ENCODE data around the gene DLG5. TPM values are rescaled to one million over a fixed set of nuclear protein-coding genes. Genes with fewer than 3 reads are reported as not detected.

The DLG5 gene
- total RNA-seq, 1 experiment from 2014 or later = 31.7 TPM

DNA sequence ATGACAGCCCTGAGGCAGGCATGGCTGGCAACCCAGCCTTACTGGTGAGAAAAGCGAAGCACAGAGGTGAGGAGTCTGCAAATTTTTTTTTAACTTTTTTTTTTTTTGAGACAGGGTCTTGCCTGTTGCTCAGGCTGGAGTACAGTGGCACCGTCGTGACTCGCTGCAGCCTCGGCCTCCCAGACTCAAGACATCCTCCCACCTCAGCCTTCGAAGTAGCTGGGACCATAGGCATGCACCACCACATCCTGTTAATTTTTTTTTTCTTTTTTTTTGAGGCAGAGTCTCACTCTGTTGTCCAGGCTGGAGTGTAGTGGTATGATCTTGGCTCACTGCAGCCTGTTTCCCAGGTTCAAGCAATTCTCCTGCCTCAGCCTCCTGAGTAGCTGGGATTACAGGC is 35.1 kb upstream of the DLG5 start:
- no peak for DNase-seq
- Histone ChIP-seq H3K4me3 (ENCODE audit: insufficient read depth, low read depth, low read length) (no peak overlapping the region), H3K36me3 (replicated peaks; ENCODE audit: control insufficient read depth, insufficient read depth, low read length) (no peaks in the 10 kb centered on the region), H3K27me3 (ENCODE audit: control insufficient read depth, insufficient read depth, low read length) (no peaks in the 10 kb centered on the region)

DNA sequence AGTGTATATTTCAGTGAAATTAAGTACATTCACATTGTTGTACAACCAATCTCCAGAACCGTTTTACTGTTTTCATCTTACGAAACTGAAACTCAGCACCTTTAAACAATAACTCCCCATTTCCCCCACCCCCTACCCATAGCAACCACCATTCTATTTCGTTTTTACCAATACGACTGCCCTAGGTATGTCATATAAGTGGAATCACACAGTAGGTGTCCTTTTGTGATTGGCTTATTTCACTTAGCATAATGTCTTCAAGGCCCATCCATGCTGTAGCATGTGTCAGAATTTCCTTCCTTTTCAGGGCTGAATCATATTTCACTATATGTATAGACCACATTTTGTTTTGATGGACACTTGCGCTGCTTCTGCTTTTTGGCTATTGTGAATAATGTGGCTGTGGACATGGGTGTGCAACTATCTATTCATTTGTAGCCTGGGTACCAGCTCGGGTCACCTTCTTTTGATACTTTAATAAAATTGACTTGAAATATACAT is 34.3 kb upstream of the DLG5 start:
- H3K36me3 ChIP-seq (replicated peaks; ENCODE audit: control insufficient read depth, insufficient read depth, low read length) = no peaks in the 10 kb centered on the region
- H3K27me3 ChIP-seq (ENCODE audit: control insufficient read depth, insufficient read depth, low read length) = no peaks in the 10 kb centered on the region
- DNase-seq = no peak
- no peak overlapping the region for H3K4me3 ChIP-seq (ENCODE audit: insufficient read depth, low read depth, low read length)

DNA sequence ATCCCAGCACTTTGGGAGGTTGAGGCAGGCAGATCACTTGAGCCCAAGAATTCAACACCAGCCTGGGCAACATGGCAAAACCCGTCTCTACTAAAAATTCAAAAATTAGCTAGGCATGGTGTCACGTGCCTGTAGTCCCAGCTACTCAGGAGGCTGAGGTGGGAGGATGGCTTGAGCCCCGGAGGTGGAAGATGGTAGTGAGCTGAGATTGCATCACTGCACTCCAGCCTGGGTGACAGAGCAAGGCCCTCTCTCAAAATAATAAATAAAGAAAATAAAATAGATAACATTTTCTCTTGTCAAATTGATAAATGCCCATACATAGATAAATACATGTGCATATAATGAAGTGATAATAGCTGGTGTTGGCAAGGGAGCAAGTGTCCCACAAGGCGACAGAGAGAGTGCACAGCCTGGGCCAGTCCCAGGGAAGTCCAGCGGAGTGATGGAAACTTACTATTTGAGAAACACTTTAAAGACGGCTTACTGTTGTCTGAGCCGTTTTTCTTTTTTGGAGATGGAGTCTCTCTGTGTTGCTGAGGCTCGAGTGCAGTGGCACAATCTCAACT is 33.4 kb upstream of the DLG5 start:
- Histone ChIP-seq H3K4me3 (ENCODE audit: insufficient read depth, low read depth, low read length) (no peak overlapping the region), H3K36me3 (replicated peaks; ENCODE audit: control insufficient read depth, insufficient read depth, low read length) (no peaks in the 10 kb centered on the region), H3K27me3 (ENCODE audit: control insufficient read depth, insufficient read depth, low read length) (no peaks in the 10 kb centered on the region)
- no peak for DNase-seq

DNA sequence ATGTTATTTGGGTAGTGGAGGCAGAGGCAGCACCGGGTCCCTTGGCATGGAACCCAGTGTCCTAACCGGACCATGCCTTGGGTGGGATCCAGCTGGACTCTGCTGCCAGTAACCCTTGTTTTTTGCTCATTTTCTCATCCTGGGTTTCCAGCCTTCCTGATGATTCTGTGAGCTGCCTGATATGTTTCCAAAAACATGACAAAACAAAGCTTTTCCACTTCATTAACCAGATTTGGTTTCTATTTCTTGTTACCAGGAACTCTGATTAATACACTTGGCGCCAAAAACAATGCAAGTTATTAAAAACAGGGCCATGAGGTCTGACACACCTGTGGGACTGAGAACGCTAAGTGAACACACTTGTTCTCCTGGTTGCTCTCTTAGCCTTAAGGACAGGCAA is 32.8 kb upstream of the DLG5 start:
- no peak for DNase-seq
- no peaks in the 10 kb centered on the region for H3K36me3 ChIP-seq (replicated peaks; ENCODE audit: control insufficient read depth, insufficient read depth, low read length)
- H3K27me3 ChIP-seq (ENCODE audit: control insufficient read depth, insufficient read depth, low read length) = no peaks in the 10 kb centered on the region
- no peak overlapping the region for H3K4me3 ChIP-seq (ENCODE audit: insufficient read depth, low read depth, low read length)

DNA sequence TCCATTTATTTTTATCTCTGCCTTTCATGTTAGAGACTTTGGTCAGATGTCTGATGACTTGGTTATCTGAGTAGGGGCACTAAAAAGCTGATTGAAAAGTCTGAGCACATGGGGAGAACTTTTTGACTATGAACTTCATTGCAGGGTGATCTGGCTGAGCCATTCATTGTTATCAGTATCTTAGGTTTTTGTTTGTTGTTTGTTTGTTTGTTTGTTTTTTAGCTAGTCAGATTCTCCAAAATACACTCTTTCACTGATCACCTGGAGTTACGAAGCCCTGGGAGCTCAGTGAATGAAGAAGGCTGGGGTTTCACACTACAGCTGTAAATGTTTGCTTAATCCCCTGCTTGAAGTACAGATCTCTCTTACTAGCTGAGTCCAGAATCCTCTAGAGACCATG is 28.6 kb upstream of the DLG5 start:
- no peak overlapping the region for H3K4me3 ChIP-seq (ENCODE audit: insufficient read depth, low read depth, low read length)
- H3K27me3 ChIP-seq (ENCODE audit: control insufficient read depth, insufficient read depth, low read length) = no peaks in the 10 kb centered on the region
- no peaks in the 10 kb centered on the region for H3K36me3 ChIP-seq (replicated peaks; ENCODE audit: control insufficient read depth, insufficient read depth, low read length)
- no peak for DNase-seq

DNA sequence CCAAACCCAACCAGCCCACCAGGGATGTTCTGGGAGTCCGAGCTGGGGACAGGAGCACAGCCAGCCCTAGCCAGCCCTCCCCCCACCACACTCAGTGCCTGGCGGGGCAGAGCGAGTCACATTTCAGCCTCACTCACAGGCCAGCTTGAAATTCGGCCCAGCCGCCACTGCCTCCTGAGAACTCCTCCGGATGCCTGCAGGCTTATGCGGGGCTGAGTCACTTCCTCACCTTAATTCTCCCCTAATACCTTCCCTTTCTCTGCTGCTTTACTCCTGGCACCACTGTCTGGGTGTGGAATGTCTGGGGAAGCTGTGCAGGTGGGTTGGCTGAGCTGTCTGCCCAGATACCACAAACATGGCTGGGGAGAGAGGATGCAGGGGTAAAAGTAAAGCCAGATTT is 22.6 kb upstream of the DLG5 start:
- peak; percentile 79 for DNase-seq

DNA sequence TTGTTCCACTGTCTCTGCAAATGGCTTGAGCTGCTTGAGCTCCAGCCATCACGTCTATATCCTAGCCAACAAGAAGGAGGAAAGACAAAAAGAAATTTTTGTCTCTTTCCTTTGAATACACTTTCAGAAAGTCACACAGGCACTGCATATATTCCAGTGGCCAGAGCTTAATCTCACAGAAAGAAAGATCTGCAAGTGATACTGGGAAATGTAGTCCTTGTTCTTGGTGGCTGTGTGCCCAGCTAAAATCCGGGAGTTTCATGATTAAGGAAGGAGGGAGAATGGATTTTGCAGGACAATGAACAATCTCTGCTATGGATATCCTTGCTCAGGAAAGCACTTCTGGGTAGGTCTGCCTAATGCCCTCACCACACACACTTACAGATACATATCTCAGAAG is 19.5 kb upstream of the DLG5 start:
- Histone ChIP-seq H3K4me3 (ENCODE audit: insufficient read depth, low read depth, low read length) (no peak overlapping the region), H3K36me3 (replicated peaks; ENCODE audit: control insufficient read depth, insufficient read depth, low read length) (no peaks in the 10 kb centered on the region), H3K27me3 (ENCODE audit: control insufficient read depth, insufficient read depth, low read length) (no peaks in the 10 kb centered on the region)
- no peak for DNase-seq

More for the DNA sequence above, 22.6 kb upstream of the DLG5 start:
- Histone ChIP-seq H3K27me3 (ENCODE audit: control insufficient read depth, insufficient read depth, low read length) (no peaks in the 10 kb centered on the region), H3K36me3 (replicated peaks; ENCODE audit: control insufficient read depth, insufficient read depth, low read length) (no peaks in the 10 kb centered on the region), H3K4me3 (ENCODE audit: insufficient read depth, low read depth, low read length) (no peak overlapping the region)

DNA sequence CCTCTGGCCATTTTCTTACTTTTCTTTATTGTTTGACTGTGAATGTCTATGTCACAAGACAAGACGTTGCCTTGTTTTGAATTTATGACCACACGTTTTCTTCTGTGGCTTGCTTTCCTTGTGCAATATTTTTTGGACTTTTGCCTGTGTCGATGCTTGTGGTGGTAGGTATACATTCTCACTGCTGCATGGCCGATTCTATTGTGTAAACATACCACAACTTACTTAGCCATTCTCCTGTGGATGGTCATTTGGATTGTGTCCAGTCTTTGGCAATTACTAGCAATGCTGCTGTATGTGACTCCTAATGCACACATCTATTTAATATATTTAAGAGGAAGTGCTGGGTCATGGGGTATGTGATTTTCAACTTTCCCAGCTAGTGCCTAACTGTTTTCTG is 18.0 kb upstream of the DLG5 start:
- DNase-seq = no peak
- no peaks in the 10 kb centered on the region for H3K27me3 ChIP-seq (ENCODE audit: control insufficient read depth, insufficient read depth, low read length)
- no peaks in the 10 kb centered on the region for H3K36me3 ChIP-seq (replicated peaks; ENCODE audit: control insufficient read depth, insufficient read depth, low read length)
- no peak overlapping the region for H3K4me3 ChIP-seq (ENCODE audit: insufficient read depth, low read depth, low read length)

DNA sequence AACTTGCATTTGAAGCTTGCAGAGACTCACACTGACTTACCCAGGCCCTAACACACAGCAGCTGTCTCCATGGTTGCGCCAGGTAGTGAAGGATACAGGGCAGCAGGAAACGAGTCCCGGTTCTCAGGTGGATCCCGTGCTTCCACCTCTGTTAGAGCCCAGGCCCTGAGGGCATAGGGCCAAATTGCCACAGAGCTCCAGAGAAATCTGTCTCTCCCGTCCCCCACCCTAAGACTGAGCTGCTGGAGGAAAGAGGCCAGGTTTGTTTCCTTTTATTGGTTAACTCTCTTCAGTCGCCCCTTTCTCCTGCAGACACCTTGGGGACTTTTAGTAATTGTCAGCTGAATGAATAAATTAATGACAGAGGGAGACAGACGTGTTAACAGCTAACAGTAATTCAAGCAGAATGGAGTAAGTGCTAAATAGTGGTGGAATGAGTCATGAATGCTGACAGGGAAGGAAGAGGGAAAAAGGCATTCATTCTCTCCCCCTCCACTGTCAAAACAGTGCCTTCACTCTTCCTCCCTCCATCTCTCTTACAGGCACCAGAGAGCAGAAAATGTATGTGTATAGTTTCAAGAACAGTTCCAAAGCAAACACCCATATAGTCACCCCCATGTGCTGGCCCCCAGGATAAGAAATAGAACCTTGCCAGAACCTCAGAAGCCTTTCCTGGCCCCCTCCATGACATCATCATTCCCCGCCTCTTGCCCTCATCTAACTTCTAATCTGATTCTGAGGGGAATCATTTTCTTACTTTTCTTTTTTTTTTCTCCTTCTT is 16.8 kb upstream of the DLG5 start:
- no peaks in the 10 kb centered on the region for H3K27me3 ChIP-seq (ENCODE audit: control insufficient read depth, insufficient read depth, low read length)
- no peak for DNase-seq
- H3K36me3 ChIP-seq (replicated peaks; ENCODE audit: control insufficient read depth, insufficient read depth, low read length) = no peaks in the 10 kb centered on the region
- no peak overlapping the region for H3K4me3 ChIP-seq (ENCODE audit: insufficient read depth, low read depth, low read length)

DNA sequence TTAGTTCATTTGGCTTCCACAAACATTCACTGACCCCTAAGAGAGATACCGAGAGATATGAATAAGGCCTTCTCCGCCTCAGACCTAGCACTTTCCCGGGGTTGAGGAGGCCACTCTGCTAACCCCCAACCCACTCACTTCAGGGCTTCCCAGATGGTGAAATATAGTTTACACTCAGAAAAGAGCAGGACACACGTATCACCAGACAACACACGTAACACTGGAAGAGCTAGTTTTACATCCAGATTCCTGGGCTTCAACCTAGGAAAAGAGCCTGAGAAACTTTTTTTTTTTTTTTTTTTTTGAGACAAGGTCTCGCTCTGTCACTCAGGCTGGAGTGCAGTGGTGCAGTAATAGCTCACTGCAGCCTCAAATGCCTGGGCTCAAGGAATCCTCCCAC is 15.2 kb upstream of the DLG5 start:
- Histone ChIP-seq H3K27me3 (ENCODE audit: control insufficient read depth, insufficient read depth, low read length) (no peaks in the 10 kb centered on the region), H3K4me3 (ENCODE audit: insufficient read depth, low read depth, low read length) (no peak overlapping the region), H3K36me3 (replicated peaks; ENCODE audit: control insufficient read depth, insufficient read depth, low read length) (no peaks in the 10 kb centered on the region)
- DNase-seq = no peak

DNA sequence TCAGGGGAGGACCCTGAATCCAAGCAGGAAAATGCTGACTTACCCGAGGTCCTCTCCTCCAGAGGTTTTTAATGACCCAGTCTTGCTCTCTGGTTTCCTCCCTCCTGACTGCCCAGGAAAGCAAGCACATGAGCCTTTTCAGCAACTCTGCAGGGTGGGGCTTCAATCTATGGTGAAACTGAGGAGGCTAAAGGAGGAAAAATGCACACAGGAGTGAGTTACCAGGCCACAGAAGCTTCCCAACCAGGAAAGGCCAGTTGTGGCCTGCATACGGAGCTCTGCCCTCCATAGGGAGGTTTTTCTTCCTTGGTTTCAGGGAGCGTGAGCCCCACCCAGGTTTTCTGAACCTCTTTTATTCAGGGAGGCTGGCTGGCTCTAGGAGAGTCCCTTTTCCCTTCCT is 14.1 kb upstream of the DLG5 start:
- no peaks in the 10 kb centered on the region for H3K27me3 ChIP-seq (ENCODE audit: control insufficient read depth, insufficient read depth, low read length)
- no peak for DNase-seq
- H3K4me3 ChIP-seq (ENCODE audit: insufficient read depth, low read depth, low read length) = no peak overlapping the region
- H3K36me3 ChIP-seq (replicated peaks; ENCODE audit: control insufficient read depth, insufficient read depth, low read length) = no peaks in the 10 kb centered on the region

DNA sequence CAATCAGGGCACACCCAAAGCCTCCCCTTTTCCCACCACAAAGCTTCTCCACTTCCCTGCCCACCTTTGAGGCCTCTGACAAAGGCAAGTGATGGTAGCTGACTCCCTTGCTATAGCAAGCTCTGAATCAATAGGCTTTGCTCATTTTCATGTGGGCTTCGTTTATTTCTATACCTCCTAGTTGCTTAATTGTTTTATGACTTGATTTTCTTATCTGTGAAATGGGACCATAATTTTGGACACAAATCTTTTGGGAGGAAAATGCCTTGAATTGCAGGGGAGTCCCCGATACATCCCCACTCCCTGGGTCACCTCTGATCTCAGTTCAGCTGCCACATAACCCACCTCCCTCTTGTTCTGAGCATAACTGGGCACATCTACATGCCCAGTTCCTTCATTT is 13.7 kb upstream of the DLG5 start:
- DNase-seq = no peak
- no peaks in the 10 kb centered on the region for H3K36me3 ChIP-seq (replicated peaks; ENCODE audit: control insufficient read depth, insufficient read depth, low read length)
- H3K4me3 ChIP-seq (ENCODE audit: insufficient read depth, low read depth, low read length) = no peak overlapping the region
- no peaks in the 10 kb centered on the region for H3K27me3 ChIP-seq (ENCODE audit: control insufficient read depth, insufficient read depth, low read length)

DNA sequence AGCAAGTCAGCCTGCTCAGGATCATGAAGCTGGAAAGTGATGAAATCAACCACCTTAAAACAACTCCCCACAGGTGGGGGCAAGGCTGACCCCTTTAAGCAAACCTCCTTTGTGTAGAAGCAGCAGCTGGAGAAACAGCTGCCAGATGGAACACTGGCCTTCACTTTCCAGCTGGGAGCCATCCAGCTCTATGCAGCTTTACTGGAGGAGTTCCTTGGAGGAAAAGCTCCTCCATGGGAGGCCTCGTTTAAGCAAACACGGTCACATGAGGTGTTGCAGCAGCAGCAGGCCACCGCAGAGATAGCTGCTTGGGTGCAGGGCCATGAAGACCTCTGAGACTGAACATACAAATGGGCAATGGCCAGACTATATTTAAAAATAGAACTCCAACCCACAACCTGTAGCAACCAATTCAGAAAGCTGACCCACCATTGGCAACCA is 13.0 kb upstream of the DLG5 start:
- no peak for DNase-seq
- no peak overlapping the region for H3K4me3 ChIP-seq (ENCODE audit: insufficient read depth, low read depth, low read length)
- H3K27me3 ChIP-seq (ENCODE audit: control insufficient read depth, insufficient read depth, low read length) = no peaks in the 10 kb centered on the region
- H3K36me3 ChIP-seq (replicated peaks; ENCODE audit: control insufficient read depth, insufficient read depth, low read length) = no peaks in the 10 kb centered on the region

DNA sequence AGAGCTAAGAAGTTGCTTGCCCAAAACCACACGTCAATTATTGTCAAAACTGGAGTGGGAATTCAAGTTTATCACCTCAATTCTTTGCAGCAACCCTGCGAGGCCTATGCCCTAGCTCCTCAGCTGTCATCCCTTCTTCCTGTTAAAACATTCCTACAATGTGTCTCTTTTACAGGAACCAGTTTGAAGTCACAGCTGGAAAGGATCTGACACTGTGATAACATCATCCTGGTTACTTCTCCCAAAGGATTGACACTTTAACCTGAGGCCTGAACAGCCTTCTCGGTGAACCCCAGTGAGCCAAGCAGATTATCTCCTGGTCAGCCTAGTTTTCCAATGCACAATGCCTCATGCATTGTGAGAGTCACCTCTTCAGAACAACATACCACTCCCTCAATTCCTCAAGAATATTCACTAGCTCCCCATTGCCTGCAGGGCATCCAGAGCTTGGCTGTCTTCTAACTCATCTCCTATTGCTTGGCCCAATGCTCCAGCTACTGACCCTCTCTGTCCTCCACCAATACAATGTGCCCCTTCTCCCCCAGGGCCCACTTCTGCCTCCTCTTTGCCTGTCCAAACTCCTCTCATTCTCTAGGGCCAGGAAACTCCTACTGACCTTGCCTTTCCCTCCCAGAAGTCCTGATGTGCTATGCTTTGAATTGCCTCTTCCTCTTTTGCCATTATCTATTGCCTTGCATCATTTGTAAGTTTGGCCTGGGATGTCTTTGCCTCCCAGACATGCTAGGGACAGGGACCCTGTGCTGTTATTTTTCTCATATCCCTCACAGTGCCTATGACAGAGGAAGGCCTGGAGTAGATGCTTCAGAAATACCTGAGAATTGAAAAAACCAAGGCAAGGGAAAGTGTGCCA is 10.4 kb upstream of the DLG5 start:
- no peak for DNase-seq
- no peaks in the 10 kb centered on the region for H3K27me3 ChIP-seq (ENCODE audit: control insufficient read depth, insufficient read depth, low read length)
- no peak overlapping the region for H3K4me3 ChIP-seq (ENCODE audit: insufficient read depth, low read depth, low read length)
- no peaks in the 10 kb centered on the region for H3K36me3 ChIP-seq (replicated peaks; ENCODE audit: control insufficient read depth, insufficient read depth, low read length)
